WI38 (cell line): Measurements from ENCODE around the gene RNU6-1.

ENCODE experiments used
- H3K4me3 ChIP-seq: 2 replicates; pipeline ENCODE4 v1.5.1; 2011; ENCODE audit warnings: low read depth, mild to moderate bottlenecking, control low read depth, low read length
- CTCF ChIP-seq: IDR thresholded peaks from 2 replicates; pipeline ENCODE4 v1.5.1; 2012; ENCODE audit warnings: low read depth, mild to moderate bottlenecking, control low read depth, low read length

The RNU6-1 gene

GRCh38 chr15:67839929-67840748, at the start of gene RNU6-1:
Gene RNU6-1 (minus strand): TSS chr15:67840045.
- peak within 1 kb of the TSS; percentile 87 for H3K4me3 ChIP-seq
- TF ChIP-seq CTCF = no peak

DNA sequence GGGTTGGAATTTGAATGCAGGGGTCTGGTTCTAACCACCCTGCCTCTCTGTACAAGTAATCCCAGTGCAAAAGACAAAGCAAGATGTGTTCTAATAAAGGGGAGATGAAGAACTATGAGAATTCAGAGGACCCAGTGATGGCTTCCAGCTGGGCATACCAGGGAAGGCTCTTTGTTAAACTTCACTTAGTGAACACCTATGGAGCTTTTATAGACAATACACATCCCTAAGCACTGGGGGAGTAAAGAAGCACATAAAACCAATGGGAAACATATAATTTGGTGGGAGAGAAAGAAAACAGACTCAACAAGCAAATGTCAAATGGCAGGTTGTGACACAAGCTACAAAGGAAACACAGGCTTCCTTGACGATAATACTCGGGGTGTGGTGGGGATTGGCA, 47.9 kb upstream of the RNU6-1 start:
- TF ChIP-seq CTCF = no peak
- no peak overlapping the region for H3K4me3 ChIP-seq

DNA sequence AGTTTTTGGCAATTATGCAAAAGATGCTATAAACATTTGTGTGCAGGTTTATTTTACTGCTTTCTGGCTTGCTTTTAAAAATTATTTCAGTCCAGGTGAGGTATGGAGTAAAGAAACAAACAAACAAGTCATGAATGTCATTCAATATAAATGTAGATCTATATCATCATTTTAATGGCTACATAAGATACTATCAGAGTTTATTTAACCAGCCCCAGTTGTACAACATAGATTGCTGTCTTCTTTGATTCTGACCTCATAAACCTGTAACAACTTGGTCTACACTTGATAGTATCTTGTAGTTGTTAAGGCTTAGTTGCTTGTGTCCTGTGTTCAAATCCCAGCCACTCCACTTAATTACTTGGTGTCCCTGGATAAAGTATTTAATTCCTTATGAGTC, 46.0 kb upstream of the RNU6-1 start:
- no peak for TF ChIP-seq CTCF
- H3K4me3 ChIP-seq = no peak overlapping the region

DNA sequence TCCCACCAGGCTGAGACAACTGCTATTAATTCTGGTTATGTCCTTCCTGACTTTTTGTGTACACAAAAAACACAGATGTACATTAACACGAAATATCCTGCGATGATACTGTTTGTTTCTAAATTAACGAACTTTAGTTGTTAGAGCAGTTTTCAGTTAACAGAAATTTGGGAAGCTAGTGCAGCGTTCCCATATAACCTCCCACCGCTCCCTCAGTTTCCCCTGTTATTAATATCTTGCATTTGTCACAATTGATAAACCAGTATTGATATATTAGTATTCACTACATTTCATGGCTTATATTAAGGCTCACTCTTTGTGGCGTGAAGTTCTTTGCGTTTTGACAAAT, 45.3 kb upstream of the RNU6-1 start:
- TF ChIP-seq CTCF = no peak
- peak overlapping the region; percentile 52 for H3K4me3 ChIP-seq

DNA sequence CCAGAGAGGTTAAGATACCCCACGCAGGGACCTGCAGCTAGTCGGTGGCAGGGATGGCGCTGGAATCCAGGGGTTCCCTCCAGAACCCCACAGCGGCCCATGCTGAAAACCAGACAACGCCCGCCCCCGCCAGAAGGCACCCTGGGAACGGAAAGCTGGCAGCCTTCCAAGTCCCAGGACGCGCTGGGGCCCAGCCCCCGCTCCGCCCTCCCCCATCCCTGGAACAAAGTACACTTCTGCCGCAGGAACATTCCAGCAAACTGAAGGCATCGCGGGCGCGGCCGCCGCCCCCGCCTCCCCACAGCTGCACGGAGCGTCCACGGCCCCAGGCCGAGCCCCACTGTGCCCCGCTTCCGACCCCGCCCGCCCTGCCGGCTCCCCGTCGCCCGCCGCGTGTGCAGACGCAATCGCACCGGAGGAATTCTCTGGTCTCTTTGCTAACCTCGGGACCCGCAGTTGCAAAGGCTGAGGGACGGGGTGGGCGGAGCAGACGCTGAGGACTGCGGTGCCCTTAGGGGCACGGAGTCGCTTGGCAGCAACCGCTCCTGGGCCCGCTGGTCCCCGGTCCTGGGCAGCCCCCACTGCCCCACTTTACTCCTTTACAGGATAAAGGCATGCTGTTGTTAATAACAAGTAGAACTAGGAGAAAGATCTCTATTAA, 44.8 kb upstream of the RNU6-1 start:
- H3K4me3 ChIP-seq = peak overlapping the region; percentile 52
- no peak for TF ChIP-seq CTCF

GRCh38 chr15:67884009-67884408, 44.2 kb upstream of the RNU6-1 start:
- no peak for TF ChIP-seq CTCF

GRCh38 chr15:67883234-67883773, 43.5 kb upstream of the RNU6-1 start:
- H3K4me3 ChIP-seq = no peak overlapping the region
- TF ChIP-seq CTCF = no peak

More at GRCh38 chr15:67884009-67884408, 44.2 kb upstream of the RNU6-1 start:
- no peak overlapping the region for H3K4me3 ChIP-seq
